SK-N-SH treated with all-trans-retinoic acid at 6 μM for 48 hours (cell line): ENCODE results near the gene ZNF527.

Source experiments
- ATAC-seq: fragments of 200-7000 bp; cut with Tn5 transposase; 3 replicates; pipeline ENCODE4 v1.9.1; 2020; ENCODE audit warnings: mild to moderate bottlenecking, moderate library complexity
- BACH2 ChIP-seq: fragments of 250-450 bp; sonication (Bioruptor Pico); IDR thresholded peaks from 2 replicates; pipeline ENCODE4 v1.9.0; 2021; ENCODE audit warnings: mild to moderate bottlenecking, borderline replicate concordance
- CSDC2 ChIP-seq: fragments of 250-450 bp; sonication (Bioruptor Pico); IDR thresholded peaks from 2 replicates; pipeline ENCODE4 v1.5.0; 2020; ENCODE audit warnings: mild to moderate bottlenecking, moderate library complexity
- ESRRG ChIP-seq: fragments of 250-450 bp; sonication (Bioruptor Pico); IDR thresholded peaks from 2 replicates; pipeline ENCODE4 v1.6.1; 2021; ENCODE audit warnings: mild to moderate bottlenecking
- GLIS3 ChIP-seq: fragments of 250-450 bp; sonication (Bioruptor Pico); IDR thresholded peaks from 2 replicates; pipeline ENCODE4 v1.5.0; 2020; ENCODE audit warnings: mild to moderate bottlenecking, moderate library complexity
- ISL1 ChIP-seq: fragments of 250-450 bp; sonication (Bioruptor Pico); IDR thresholded peaks from 2 replicates; pipeline ENCODE4 v2.1.2; 2022; ENCODE audit warnings: mild to moderate bottlenecking, moderate library complexity
- OSR1 ChIP-seq: fragments of 250-450 bp; sonication (Bioruptor Pico); IDR thresholded peaks from 2 replicates; pipeline ENCODE4 v1.8.0; 2022; ENCODE audit warnings: moderate library complexity, mild to moderate bottlenecking, inconsistent platforms
- PATZ1 ChIP-seq: fragments of 250-450 bp; sonication (Bioruptor Pico); IDR thresholded peaks from 2 replicates; pipeline ENCODE4 v1.8.0; 2020; ENCODE audit warnings: mild to moderate bottlenecking, moderate library complexity, borderline replicate concordance
- POU6F1 ChIP-seq: fragments of 250-450 bp; sonication (Bioruptor Pico); IDR thresholded peaks from 2 replicates; pipeline ENCODE4 v1.8.0; 2021; ENCODE audit warnings: low read depth, mild to moderate bottlenecking, moderate library complexity, borderline replicate concordance
- RARB ChIP-seq: fragments of 250-450 bp; sonication (Bioruptor Pico); IDR thresholded peaks from 2 replicates; pipeline ENCODE4 v1.8.0; 2021; ENCODE audit warnings: mild to moderate bottlenecking, moderate library complexity
- TCF4 ChIP-seq: fragments of 250-450 bp; sonication (Bioruptor Pico); IDR thresholded peaks from 2 replicates; pipeline ENCODE4 v1.8.0; 2021; ENCODE audit warnings: mild to moderate bottlenecking, moderate library complexity, borderline replicate concordance
- TOX ChIP-seq: fragments of 250-450 bp; sonication (Bioruptor Pico); IDR thresholded peaks from 2 replicates; pipeline ENCODE4 v1.8.0; 2021; ENCODE audit warnings: mild to moderate bottlenecking, moderate library complexity, borderline replicate concordance
- ZFP3 ChIP-seq: fragments of 250-450 bp; sonication (Bioruptor Pico); IDR thresholded peaks from 2 replicates; pipeline ENCODE4 v1.5.0; 2020; ENCODE audit warnings: mild to moderate bottlenecking, moderate library complexity
- ZFP30 ChIP-seq: fragments of 450-650 bp; formaldehyde crosslinking; IDR thresholded peaks from 2 replicates; pipeline ENCODE4 v1.5.0; 2022; ENCODE audit warnings: mild to moderate bottlenecking, moderate library complexity
- ZNF8 ChIP-seq: fragments of 450-650 bp; formaldehyde crosslinking; IDR thresholded peaks from 2 replicates; pipeline ENCODE4 v1.5.0; 2020; ENCODE audit warnings: mild to moderate bottlenecking, moderate library complexity
- TF ChIP-seq, protein P1 (sequence below): fragments of 250-450 bp; sonication (Bioruptor Pico); IDR thresholded peaks from 2 replicates; pipeline ENCODE4 v1.5.0; 2020; ENCODE audit warnings: mild to moderate bottlenecking, moderate library complexity

ZNF527 gene

DNA sequence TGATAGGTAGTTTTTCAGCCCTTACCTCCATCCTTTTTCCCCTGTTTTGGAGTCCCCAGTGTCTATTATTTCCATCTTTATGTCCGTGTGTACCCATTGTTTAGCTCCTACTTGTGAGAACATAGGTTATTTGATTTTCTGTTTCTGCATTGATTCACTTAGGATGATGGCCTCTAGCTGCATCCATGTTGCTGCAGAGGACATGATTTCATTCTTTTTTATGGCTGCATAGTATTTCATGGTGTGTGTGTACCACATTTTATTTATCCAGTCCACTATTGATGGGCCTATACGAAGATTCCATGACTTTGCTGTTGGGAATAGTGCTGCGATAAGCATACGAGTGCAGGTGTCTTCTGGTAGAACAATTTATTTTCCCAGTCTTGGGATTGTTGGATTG is 15.0 kb upstream of the ZNF527 start:
- TF ChIP-seq ZFP30 (CRISPR knock-in tag) (no peak), ZFP3 (no peak), ESRRG (CRISPR knock-in tag) (no peak), TOX (CRISPR knock-in tag) (no peak), PATZ1 (no peak), ISL1 (CRISPR knock-in tag) (no peak), CSDC2 (CRISPR knock-in tag) (no peak), ZNF8 (CRISPR knock-in tag) (no peak), GLIS3 (no peak)
- TF ChIP-seq, protein P1, sequence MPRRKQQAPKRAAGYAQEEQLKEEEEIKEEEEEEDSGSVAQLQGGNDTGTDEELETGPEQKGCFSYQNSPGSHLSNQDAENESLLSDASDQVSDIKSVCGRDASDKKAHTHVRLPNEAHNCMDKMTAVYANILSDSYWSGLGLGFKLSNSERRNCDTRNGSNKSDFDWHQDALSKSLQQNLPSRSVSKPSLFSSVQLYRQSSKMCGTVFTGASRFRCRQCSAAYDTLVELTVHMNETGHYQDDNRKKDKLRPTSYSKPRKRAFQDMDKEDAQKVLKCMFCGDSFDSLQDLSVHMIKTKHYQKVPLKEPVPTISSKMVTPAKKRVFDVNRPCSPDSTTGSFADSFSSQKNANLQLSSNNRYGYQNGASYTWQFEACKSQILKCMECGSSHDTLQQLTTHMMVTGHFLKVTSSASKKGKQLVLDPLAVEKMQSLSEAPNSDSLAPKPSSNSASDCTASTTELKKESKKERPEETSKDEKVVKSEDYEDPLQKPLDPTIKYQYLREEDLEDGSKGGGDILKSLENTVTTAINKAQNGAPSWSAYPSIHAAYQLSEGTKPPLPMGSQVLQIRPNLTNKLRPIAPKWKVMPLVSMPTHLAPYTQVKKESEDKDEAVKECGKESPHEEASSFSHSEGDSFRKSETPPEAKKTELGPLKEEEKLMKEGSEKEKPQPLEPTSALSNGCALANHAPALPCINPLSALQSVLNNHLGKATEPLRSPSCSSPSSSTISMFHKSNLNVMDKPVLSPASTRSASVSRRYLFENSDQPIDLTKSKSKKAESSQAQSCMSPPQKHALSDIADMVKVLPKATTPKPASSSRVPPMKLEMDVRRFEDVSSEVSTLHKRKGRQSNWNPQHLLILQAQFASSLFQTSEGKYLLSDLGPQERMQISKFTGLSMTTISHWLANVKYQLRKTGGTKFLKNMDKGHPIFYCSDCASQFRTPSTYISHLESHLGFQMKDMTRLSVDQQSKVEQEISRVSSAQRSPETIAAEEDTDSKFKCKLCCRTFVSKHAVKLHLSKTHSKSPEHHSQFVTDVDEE (CRISPR knock-in tag): no peak
- ATAC-seq: no peak

- ATAC-seq: no peak
These were observed 8.9 kb upstream of the ZNF527 start for GRCh38 chr19:37361994-37362393.

More at GRCh38 chr19:37361994-37362393, 8.9 kb upstream of the ZNF527 start:
- no peak for TF ChIP-seq POU6F1
- no peak for TF ChIP-seq ESRRG (CRISPR knock-in tag)
- no peak for TF ChIP-seq ISL1 (CRISPR knock-in tag)
- no peak for TF ChIP-seq TCF4
- no peak for TF ChIP-seq PATZ1
- no peak for TF ChIP-seq ZNF8 (CRISPR knock-in tag)
- TF ChIP-seq, protein P1 (CRISPR knock-in tag): no peak
- no peak for TF ChIP-seq RARB (CRISPR knock-in tag)
- no peak for TF ChIP-seq OSR1 (CRISPR knock-in tag)
- TF ChIP-seq BACH2 (CRISPR knock-in tag): no peak
- TF ChIP-seq ZFP3: no peak
